NCI-H1417 treated with DMSO at 0.1 percent for 48 hours (cell line): Measurements from ENCODE around the gene IGFBP5.

Experiments
- DNase-seq: peaks from one replicate; lab custom pipeline; 2025; lab: John Stamatoyannopoulos, UW

The IGFBP5 gene

GRCh38 chr2:216713691-216714336, 18.5 kb upstream of the IGFBP5 start:
- no peak for DNase-seq

- no peak for DNase-seq
Observed at GRCh38 chr2:216711348-216711747, 16.0 kb upstream of the IGFBP5 start.

- no peak for DNase-seq
Observed at GRCh38 chr2:216710551-216711301, 15.4 kb upstream of the IGFBP5 start.

GRCh38 chr2:216702756-216703155, 7.4 kb upstream of the IGFBP5 start:
- DNase-seq, result no peak

GRCh38 chr2:216701544-216701943, 6.2 kb upstream of the IGFBP5 start:
- DNase-seq, result no peak

GRCh38 chr2:216700781-216701180, 5.4 kb upstream of the IGFBP5 start:
- DNase-seq, result no peak

GRCh38 chr2:216700088-216700567, 4.8 kb upstream of the IGFBP5 start:
- peak; percentile 81 for DNase-seq

GRCh38 chr2:216698895-216699294, 3.5 kb upstream of the IGFBP5 start:
- peak; percentile 43 for DNase-seq

- DNase-seq, result no peak
Observed at GRCh38 chr2:216698293-216698692, 2.9 kb upstream of the IGFBP5 start.

GRCh38 chr2:216696751-216697560, 1.6 kb upstream of the IGFBP5 start:
- no peak for DNase-seq

GRCh38 chr2:216696321-216696720, 972 bp upstream of the IGFBP5 start:
- DNase-seq, result no peak

GRCh38 chr2:216694826-216695217, 527 bp downstream of the IGFBP5 start:
- DNase-seq, result no peak

- DNase-seq, result peak; percentile 50
Observed at GRCh38 chr2:216694082-216694825, 1.1 kb downstream of the IGFBP5 start.

GRCh38 chr2:216693414-216694080, 1.8 kb downstream of the IGFBP5 start:
- DNase-seq, result no peak

GRCh38 chr2:216692636-216693413, 2.5 kb downstream of the IGFBP5 start:
- peak; percentile 45 for DNase-seq

GRCh38 chr2:216690853-216691741, 4.3 kb downstream of the IGFBP5 start:
- peak; percentile 36 for DNase-seq

- no peak for DNase-seq
Observed at GRCh38 chr2:216690456-216690852, 4.9 kb downstream of the IGFBP5 start.

- no peak for DNase-seq
Observed at GRCh38 chr2:216689397-216689796, 6.0 kb downstream of the IGFBP5 start.

GRCh38 chr2:216688731-216689340, 6.5 kb downstream of the IGFBP5 start:
- DNase-seq, result no peak
